Stimulated activated naive CD4-positive, alpha-beta T cell treated with Interleukin-2 at 50 U/mL for 16 hours (primary cell): Measurements from ENCODE around the gene ACTR3C.
"Not testable (repeated sequence)": the region's sequence is repeated elsewhere in the genome, so short reads cannot be mapped to it uniquely, and the experiment has no call there.

Experiments used
- DNase-seq: peaks from one replicate; lab custom pipeline; 2025; lab: John Stamatoyannopoulos, UW

Gene ACTR3C

DNA sequence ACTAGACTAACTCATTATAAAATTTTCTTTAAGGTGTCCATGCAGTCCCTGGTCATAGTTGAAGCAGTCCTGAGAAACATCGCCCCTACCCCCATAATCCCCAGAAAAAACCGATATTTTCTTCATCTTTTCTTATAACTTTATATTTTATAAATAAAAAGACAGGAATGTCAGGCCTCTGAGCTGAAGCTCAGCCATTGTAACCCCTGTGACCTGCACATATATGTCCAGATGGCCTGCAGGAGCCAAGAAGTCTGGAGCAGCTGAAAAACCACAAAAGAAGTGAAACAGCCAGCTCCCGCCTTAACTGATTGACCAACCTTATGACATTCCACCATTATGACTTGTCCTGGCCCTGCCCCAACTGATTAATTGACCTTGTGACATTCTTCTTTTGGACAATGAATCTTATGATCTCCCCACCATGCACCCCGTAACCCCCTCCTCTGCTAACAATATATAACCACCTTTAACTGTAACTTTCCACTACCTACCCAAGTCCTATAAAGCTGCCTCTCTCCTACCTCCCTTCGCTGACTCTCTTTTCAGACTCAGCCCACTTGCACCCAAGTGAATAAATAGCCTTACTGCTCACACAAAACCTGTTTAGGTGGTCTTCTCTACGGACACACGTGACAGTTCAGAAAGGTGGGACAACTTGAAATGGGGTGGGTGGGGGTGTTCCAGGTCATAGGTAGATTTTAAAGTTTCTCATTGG lies 10.5 kb downstream of the ACTR3C start:
- not testable (repeated sequence) for DNase-seq

DNA sequence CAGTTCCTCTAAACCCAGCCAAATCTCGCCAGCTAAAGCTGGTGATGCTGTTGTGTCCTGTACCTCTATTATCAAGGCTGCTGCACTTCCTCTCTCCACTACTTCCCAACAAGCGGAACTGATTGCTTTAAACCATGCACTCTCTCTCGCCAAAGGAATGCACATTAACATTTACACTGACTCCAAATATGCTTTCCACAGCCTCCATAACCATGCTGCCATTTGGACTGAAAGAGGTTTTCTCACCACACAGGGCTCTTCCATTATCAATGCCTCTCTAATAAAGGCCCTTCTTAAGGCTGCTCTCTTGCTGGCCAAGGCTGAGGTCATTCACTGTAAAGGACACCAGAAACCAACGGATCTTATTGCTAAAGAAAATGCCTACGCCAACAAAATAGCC lies 11.6 kb downstream of the ACTR3C start:
- DNase-seq: no peak

DNA sequence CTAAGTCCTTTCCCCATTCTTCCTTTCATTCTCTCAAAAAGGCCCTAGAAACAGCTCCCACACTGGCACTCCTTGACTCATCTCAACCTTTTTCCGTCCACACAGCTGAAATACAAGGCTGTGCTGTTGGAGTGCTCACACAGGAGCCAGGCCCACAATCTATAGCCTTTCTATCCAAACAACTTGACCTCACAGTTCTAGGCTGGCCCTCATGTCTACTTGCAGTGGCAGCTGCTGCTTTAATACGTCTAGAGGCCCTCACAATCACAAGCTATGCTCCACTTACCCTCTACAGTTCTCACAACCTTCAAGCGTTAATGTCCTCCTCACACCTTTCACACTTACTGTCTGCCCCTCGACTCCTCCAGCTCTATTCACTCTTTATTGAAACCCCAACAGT lies 12.2 kb downstream of the ACTR3C start:
- no peak for DNase-seq

DNA sequence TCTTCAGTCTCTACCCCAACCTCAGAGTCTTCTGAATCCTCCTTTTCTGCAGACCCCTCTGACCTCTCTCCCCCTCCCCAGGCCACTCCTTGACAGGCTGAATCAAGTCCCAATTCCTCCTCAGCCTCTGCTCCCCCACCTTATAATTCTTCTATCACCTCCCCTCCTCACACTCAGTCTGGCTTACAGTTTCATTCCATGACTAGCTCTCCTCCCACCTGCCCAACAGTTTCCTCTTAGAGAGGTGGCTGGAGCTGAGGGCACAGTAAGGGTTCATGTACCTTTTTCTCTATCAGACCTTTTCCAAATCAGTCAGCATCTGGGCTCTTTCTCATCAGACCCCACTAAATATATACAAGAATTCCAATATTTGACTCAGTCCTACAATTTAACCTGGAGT lies 14.8 kb downstream of the ACTR3C start:
- no peak for DNase-seq

DNA sequence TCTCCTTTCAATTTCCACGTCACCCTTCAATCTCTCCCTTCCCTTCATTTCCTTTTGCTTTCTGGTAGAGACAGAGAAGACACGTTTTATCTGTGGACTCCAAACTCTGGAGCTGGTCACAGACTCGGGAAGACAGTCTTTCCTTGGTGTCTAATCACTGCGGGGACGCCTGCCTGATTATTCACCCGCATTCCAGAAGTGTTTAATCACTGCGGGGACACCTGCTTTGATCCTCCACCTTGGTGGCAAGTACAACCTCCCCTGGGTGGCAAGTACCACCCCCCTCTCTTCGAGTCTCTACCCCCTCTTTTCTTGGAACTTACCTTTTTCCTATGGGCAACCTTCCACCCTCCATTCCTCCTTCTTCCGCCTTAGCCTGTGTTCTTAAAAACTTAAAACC lies 15.4 kb downstream of the ACTR3C start:
- DNase-seq: no peak

DNA sequence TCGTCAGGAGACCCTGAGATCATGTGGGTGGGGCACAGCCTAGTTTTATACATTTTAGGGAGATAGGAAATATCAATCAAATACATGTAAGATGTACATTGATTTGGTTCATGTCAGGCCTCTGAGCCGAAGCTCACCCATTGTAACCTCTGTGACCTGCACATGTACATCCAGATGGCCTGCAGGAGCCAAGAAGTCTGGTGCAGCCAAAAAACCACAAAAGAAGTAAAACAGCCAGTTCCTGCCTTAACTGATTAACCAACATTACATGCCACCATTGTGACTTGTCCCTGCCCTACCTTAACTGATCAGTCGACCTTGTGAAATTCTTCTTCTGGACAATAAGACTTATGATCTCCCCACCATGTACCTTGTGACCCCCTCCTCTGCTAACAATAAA lies 16.2 kb downstream of the ACTR3C start:
- no peak for DNase-seq

DNA sequence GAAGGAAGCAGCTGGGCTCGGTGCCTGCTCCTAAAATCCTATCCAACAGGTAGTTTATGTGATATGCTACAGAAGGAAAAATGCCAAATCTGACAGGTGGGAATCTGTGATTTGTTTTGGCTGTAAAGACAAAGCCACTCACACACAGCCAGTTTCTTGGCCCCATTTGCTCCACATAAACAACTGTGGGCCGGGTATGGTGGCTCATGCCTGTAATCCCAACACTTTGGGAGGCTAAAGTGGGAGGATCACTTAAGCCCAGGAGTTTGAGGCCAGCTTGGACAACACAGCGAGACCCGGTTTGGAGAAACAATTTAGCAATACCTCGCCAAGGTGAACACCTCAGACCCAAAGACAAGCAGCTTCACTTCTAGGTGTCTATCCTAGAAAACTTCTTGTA lies 17.0 kb downstream of the ACTR3C start:
- not testable (repeated sequence) for DNase-seq

DNA sequence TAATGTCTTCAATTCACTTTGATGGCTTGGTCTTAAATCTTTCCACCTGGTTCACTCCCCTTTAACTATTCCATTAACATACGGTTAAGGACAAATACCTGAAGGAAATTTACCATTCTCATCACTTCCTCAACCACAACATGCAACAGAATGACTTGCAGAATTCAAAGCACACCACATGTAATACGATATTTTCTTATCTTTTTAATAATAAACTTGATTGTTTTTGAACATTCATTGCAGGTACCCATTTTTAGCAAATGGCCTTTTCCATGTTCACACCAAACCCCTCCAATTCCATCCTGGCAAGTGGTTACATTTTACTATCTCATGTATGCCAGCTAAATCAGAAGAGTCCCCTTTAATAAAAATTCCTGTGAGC lies 17.5 kb downstream of the ACTR3C start:
- not testable (repeated sequence) for DNase-seq

DNA sequence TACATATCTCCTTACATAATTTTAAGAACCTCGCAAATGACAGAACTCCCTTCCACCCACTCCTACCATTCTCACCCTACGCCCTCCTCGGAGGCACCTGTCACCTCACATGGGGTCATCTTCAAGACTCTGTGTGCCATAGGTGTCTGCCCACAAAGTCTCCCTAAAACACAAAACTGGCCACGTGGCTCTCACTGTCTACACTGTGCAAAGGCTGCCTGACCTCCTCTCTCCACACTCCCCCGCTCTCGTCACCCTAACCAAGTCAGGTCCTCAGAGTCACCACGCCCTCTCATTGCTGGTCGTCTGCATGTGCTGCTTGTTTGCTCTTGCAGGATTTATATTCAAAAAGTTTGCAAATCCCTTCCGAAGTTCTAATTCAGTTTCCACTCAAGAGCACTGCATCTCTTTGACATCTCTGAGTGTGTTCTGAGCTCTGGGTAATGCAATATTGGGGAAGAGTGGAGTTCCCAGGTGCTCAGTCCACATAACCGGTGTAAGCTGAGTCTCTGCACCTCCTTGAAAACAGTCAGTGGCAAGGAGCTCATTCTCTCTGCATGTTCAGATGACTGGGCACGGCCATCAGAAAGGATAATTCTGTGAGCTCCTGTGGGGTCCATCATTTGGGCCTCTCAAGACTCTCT lies 18.0 kb downstream of the ACTR3C start:
- not testable (repeated sequence) for DNase-seq

DNA sequence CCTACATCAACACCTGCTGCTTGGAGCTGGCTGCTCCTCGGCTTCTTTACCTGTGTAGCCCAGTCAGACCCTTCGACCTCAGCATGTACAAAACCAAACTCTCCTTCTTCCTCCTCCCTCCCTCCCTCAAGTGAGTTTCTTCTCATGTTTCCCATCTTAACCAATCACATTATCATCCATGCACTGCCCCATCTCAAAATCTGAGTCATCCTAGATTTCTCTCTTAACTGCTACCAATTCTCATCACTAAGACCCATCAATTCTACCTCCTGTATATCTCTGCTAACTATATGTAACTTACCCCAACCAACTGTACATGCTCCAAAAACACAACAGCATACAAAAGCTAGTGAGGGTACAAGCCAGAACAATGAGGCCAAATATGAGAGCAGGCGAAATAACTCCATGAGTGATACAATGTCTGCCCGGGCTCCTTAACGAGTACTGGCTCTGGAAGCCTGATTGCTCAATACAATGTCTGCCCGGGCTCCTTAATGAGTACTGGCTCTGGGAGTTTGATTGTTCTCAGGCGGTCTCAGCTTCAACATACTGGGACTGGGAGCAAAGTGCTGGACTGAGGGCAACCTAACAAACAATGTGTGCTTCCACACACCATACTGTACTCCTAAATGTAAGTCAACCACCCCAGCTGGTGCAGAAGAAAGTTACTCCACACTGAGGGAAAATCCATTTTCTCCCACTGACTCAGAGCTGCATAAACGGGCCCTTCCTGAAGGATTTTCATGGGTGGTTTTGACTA lies 18.7 kb downstream of the ACTR3C start:
- DNase-seq: not testable (repeated sequence)

DNA sequence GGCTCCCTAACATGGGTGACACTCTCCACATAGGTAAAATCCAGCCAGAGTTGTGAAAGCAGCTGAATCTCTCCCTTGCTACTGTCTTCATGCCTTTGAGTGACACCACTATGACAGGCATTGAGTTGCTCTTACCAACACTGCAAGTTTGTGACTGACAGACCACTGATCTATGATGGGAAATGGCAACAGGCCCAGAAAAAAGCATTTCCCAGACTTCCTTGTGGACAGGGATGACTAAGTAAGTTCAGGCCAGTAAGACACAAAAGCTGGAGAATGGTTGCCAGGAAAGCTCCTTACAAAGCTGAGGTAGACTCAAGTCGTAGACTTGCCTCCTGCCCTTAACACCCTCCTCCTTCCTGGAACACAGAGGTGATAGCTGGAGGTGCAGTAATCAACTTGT lies 20.4 kb downstream of the ACTR3C start:
- not testable (repeated sequence) for DNase-seq

DNA sequence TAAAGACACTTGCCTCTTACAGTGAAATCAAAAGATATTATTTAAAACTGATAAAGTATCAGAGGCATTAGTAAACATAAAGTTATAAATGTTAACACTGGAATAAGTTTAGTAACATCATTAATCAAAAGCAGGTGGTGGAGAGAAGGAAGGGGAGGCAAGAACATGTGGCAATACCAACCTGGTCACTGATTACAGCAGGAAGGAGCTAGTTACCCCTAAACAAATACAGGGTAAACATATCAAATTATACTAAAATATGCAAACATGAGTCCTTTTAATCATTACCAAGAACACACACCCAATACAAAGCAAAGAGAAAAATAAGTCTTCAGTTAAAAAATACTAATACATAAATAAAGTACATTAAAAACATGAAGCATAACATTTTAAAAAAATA lies 25.4 kb downstream of the ACTR3C start:
- not testable (repeated sequence) for DNase-seq

DNA sequence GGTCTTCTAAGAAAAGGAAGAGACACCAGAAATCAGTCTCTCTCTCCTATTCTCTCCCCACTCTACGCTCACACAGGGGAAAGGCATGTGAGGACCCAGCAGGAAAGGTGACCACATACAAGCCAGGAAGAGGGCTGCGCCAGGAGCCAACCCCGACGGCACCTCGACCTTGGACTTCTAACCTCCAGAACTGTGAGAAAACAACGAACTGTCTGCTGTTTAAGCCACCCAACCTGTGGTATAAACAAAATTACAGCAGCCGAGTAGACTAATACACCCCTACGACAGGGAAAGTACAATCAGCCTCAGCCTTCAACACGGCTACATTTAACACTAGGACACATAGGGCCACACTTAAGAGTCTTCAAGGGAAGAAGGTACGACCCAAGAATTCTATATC lies 26.5 kb downstream of the ACTR3C start:
- DNase-seq: not testable (repeated sequence)

DNA sequence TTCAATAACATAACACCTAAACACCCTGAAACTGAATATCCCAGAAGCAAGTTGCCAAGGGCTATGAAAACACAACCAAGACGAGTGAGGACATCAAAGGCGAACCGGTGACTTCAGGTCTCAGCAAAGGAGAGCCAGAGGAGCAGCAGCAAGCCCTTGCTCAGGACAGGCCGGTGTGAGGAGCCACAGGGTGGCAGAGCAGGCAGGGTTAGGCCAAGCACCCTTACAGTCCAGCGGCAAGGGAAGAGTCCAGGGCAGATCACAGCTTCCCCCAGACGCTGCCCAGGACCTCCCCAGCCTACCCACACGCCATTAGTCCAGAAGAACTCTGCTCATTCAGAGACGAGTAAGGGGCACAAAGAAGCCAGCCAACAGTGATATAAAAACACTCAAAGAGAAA lies 27.7 kb downstream of the ACTR3C start:
- not testable (repeated sequence) for DNase-seq

DNA sequence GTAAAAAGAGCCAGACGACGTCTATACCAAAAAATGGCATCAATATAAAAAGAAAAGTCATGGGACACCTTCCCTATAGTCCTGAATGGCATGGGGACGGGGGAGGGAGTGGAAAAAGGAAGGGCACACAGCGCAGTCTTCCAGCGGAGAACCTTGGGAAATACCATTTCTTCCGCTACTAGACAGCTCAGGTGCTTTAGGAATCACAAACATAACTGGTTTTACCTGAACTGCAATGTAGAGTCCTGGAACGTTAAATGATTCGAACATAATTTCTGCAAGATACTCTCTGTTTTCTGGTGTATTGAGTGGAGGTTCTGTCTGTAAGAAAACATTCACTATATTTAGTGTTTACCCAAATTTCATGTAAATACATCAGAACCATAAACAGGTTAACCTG lies 28.3 kb downstream of the ACTR3C start:
- not testable (repeated sequence) for DNase-seq

DNA sequence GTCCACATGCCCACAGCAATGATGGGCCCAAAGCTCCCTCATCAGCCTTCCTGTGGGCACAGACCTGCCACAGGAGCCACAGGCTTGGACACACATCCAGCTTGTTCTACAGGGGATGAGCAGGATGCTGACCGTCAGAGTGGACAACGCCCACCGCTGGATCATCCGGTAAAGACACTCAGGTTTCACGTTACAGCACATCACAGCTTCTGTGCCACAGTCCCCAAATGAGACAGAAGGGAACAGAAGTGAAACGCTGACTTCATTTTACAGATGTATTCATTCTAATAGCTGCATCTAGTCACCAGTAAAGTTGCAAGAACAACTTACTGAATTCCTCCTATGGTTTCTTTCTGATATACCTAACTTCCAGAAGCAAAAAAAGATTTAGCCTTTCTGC lies 33.0 kb downstream of the ACTR3C start:
- not testable (repeated sequence) for DNase-seq

DNA sequence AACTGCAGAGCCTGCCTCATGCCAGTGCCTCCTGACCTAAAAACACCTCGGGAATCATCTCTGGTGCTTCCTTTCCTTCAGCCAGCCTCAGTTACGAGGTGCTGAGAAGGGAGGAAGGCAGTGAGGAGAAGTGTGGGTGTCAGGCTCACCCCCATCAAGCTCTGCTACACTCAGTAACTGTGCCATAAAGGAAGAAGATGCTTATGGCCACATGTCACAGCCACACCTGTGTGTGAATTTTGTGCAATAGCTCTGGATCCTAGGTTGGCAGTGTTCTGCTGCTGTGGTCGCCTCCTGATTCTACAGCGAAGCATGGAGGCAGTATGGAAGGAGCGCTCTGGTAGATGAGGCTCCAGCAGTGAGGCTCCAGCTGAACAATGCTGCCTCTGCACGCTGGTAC lies 34.5 kb downstream of the ACTR3C start:
- not testable (repeated sequence) for DNase-seq

DNA sequence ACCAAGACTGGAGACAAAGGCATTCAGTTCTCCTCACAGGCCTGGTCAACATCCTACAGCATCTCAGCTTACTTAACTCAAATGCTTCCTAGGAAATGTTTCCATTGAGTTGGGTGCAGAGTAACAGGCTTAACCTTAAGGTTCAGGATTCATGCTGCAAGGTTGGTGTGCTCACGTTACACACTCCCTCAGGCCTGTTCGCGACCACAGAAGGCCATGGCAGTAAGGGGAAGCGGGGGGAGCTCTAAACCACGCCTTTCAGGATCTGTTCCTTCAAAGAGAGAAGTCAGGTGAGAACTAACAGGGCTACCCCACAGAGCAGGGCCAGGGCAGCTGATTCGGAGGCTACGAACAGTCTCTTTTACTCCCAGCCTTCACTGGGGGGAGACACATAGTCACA lies 35.5 kb downstream of the ACTR3C start:
- DNase-seq: not testable (repeated sequence)

DNA sequence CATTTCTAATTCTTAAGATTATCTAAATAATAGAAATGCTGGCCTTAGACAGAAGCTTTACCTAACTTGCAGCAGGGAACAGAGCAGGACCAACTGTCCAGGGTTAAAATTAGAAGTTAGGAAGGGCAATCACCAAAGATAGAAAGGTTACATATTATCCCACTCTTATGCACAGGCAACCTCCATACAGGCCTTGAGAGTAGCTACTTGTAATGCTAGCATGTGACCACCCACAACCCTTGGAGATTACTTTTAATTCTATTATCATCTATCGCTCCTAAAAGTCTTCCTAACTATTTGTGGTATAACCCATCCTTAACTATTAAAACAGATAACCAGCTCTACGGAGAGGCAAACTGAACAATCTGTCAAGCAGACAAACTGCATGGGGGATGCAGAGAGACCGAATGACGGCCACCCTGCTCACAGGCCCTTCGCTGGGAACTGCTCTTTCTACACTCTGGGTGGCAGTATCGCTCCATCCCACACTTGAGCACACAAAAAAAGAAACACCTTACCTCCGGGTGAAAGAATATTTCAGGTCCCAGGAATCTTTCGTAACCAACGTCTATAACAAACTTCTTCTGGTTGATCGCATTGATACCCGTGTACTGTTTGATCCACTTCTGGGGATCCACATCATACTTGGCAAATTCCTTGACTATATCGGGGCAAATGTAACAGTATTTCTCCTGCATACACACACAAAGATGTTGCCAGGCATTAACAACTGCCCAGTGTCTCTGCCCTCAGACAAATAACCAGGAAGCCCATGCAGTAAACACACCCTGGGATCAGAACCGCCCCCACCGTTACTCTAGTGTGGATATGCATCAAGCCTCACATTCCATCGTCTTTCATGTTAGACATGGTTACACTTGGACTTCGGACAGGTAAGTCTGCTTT lies 37.2 kb downstream of the ACTR3C start:
- not testable (repeated sequence) for DNase-seq

DNA sequence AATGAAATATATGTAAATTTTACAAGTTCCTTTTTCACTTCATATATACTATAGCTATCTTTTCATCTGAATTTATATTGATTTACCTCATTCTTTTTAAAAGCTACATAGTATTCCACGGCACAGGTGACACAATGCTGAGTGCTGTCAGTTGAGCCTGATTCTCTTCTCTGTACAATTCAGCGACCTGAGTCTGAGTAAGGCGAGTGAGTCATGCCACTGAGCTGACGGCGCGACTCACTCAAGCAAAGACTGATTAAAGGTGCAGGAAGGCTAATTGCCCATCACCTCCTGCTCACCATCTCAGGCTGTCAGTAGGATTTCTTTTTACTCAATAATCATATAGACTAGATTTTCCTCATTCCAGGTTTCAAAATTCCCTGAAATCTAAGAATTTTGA lies 39.7 kb downstream of the ACTR3C start:
- DNase-seq: not testable (repeated sequence)

DNA sequence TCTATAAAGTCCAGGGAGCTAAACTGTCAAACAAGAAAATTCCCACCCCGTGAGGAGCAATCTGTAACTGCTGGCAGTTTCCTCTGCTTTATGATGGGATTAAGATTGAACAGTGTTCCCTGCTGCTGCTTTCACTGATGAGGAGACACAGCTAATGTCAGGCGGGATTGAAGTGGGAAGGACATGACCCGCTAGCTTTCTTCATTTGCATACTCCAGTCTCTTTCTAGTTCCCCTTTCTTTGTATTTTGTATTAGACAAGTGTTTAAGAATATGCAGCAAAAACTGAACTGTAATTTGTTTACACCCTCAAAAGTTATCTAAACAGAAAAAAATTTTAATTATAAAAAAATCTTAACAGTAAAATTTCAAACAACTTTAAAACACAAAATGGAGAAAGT lies 40.2 kb downstream of the ACTR3C start:
- DNase-seq: not testable (repeated sequence)
